OCI-LY1 (cell line): ENCODE measurements around the gene EBF3.

Experiments
- H2AFZ ChIP-seq: fragments of 200-600 bp; sonication (generic), shearing (Covaris generic); 2 replicates; pipeline ENCODE4 v1.6.0; 2014; ENCODE audit warnings: antibody characterized with exemption, mild to moderate bottlenecking, low read length
- H3F3A ChIP-seq: fragments of 200-600 bp; sonication (generic), shearing (Covaris generic); 2 replicates; pipeline ENCODE4 v1.6.0; 2014; ENCODE audit warnings: mild to moderate bottlenecking, antibody characterized with exemption, low read length, moderate library complexity; ENCODE audit not compliant: insufficient read depth
- H3K27ac ChIP-seq: fragments of 200-600 bp; sonication (generic); 2 replicates; pipeline ENCODE4 v1.5.1; 2014; ENCODE audit warnings: low read length, mixed run types, mild to moderate bottlenecking, low read depth; ENCODE audit not compliant: poor library complexity, severe bottlenecking
- H3K27me3 ChIP-seq: fragments of 200-600 bp; sonication (generic); 2 replicates; pipeline ENCODE4 v1.6.0; 2014; ENCODE audit warnings: antibody characterized with exemption, mild to moderate bottlenecking, low read length, moderate library complexity; ENCODE audit not compliant: insufficient read depth
- H3K36me3 ChIP-seq: fragments of 200-600 bp; sonication (generic); 2 replicates; pipeline ENCODE4 v1.6.1; 2014; ENCODE audit warnings: mild to moderate bottlenecking, antibody characterized with exemption, low read length, moderate library complexity, mixed read lengths; ENCODE audit not compliant: insufficient read depth
- H3K4me1 ChIP-seq: fragments of 200-600 bp; sonication (generic); 2 replicates; pipeline ENCODE4 v1.5.1; 2014; ENCODE audit warnings: mild to moderate bottlenecking, low read length, moderate library complexity; ENCODE audit not compliant: insufficient read depth, severe bottlenecking
- H3K4me2 ChIP-seq: fragments of 200-600 bp; sonication (generic), shearing (Covaris generic); 2 replicates; pipeline ENCODE4 v1.6.1; 2014; ENCODE audit warnings: low read length
- H3K4me3 ChIP-seq: fragments of 200-600 bp; sonication (generic); 2 replicates; pipeline ENCODE4 v1.5.1; 2014; ENCODE audit warnings: low read length, low read depth, mild to moderate bottlenecking, mixed read lengths; ENCODE audit not compliant: poor library complexity, severe bottlenecking
- H3K79me2 ChIP-seq: fragments of 200-600 bp; shearing (Covaris generic); 2 replicates; pipeline ENCODE4 v1.6.1; 2016; ENCODE audit warnings: mixed run types, low read length, mixed read lengths; ENCODE audit not compliant: insufficient read depth
- H3K9ac ChIP-seq: fragments of 200-600 bp; sonication (generic), shearing (Covaris generic); 2 replicates; pipeline ENCODE4 v1.6.1; 2014; ENCODE audit warnings: mild to moderate bottlenecking, low read length, mixed read lengths
- H3K9me2 ChIP-seq: fragments of 200-600 bp; sonication (generic), shearing (Covaris generic); 2 replicates; pipeline ENCODE4 v1.6.1; 2014; ENCODE audit warnings: low read depth, mild to moderate bottlenecking, low read length, mixed read lengths
- H3K9me3 ChIP-seq: fragments of 200-600 bp; shearing (Covaris generic); 2 replicates; pipeline ENCODE4 v1.6.1; 2014; ENCODE audit warnings: low read length, mixed read lengths
- H4K20me1 ChIP-seq: fragments of 200-600 bp; sonication (generic), shearing (Covaris generic); 2 replicates; pipeline ENCODE4 v1.6.0; 2016; ENCODE audit warnings: mild to moderate bottlenecking, low read length; ENCODE audit not compliant: insufficient read depth
- EZH2 ChIP-seq: fragments of 200-600 bp; sonication (generic), shearing (Covaris generic); IDR thresholded peaks from 2 replicates; pipeline ENCODE4 v1.8.0; 2017; ENCODE audit warnings: borderline replicate concordance, mixed run types, mild to moderate bottlenecking, antibody characterized with exemption, low read length, moderate library complexity, mixed read lengths
- TF ChIP-seq, protein P1 (sequence below): fragments of 200-600 bp; sonication (generic), shearing (Covaris generic); IDR thresholded peaks from 2 replicates; pipeline ENCODE4 v1.5.1; 2017; ENCODE audit warnings: mild to moderate bottlenecking, antibody characterized with exemption, low read length, moderate library complexity, mixed read lengths

The EBF3 gene

DNA sequence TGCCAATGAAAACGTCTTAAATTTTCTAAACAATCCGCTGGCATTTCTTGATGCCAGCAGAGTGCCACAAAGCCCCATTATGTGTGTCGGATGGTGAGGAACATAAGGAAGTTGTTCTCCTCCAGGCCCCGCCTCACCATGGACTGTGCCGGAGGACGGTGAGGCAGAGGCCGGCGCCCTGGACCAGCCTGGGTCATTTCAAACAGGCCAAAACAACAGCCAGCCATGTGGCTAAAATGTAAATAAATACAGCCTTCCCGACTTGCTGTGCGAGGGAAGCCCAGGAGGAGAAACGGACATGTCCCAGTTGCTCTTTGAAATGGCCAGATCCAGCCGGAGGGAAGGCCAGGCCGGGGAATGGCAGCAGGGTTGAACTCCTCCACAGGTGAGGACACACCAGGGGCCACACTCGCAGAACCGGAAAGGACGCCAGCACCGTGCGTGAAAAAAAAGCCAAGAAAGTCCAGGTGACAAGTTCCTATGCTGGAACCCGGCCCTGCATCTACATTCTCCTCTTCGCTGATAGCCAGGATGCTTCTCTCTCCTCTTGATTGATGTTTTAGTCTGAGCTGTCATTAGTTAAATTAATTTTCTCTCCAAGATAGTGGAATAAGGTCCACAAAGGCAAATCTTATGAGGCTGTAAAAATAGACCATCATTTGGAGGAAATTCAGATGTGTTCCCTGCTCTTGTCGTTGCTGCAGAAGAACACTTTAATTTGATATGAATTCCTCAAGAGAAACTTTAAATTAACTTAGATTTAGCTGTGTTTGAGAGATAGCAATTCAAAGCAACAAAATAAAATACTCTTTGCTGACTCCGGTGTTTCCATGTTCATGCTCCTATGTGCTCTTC, 64.6 kb downstream of the EBF3 start:
- Histone ChIP-seq H2AFZ (no peak overlapping the region), H3K27ac (no peak overlapping the region), H3K79me2 (no peaks in the 10 kb centered on the region), H3K9me3 (no peaks in the 10 kb centered on the region), H4K20me1 (no peaks in the 10 kb centered on the region), H3K4me3 (no peak overlapping the region), H3K4me2 (no peak overlapping the region), H3K9me2 (no peaks in the 10 kb centered on the region), H3K36me3 (no peaks in the 10 kb centered on the region), H3K27me3 (no peaks in the 10 kb centered on the region; the same call in 1 of the 2 replicates), H3K9ac (no peak overlapping the region), H3F3A (no peaks in the 10 kb centered on the region), H3K4me1 (no peaks in the 10 kb centered on the region)
- TF ChIP-seq, protein P1, sequence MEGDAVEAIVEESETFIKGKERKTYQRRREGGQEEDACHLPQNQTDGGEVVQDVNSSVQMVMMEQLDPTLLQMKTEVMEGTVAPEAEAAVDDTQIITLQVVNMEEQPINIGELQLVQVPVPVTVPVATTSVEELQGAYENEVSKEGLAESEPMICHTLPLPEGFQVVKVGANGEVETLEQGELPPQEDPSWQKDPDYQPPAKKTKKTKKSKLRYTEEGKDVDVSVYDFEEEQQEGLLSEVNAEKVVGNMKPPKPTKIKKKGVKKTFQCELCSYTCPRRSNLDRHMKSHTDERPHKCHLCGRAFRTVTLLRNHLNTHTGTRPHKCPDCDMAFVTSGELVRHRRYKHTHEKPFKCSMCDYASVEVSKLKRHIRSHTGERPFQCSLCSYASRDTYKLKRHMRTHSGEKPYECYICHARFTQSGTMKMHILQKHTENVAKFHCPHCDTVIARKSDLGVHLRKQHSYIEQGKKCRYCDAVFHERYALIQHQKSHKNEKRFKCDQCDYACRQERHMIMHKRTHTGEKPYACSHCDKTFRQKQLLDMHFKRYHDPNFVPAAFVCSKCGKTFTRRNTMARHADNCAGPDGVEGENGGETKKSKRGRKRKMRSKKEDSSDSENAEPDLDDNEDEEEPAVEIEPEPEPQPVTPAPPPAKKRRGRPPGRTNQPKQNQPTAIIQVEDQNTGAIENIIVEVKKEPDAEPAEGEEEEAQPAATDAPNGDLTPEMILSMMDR: no peak
- TF ChIP-seq EZH2: no peak

DNA sequence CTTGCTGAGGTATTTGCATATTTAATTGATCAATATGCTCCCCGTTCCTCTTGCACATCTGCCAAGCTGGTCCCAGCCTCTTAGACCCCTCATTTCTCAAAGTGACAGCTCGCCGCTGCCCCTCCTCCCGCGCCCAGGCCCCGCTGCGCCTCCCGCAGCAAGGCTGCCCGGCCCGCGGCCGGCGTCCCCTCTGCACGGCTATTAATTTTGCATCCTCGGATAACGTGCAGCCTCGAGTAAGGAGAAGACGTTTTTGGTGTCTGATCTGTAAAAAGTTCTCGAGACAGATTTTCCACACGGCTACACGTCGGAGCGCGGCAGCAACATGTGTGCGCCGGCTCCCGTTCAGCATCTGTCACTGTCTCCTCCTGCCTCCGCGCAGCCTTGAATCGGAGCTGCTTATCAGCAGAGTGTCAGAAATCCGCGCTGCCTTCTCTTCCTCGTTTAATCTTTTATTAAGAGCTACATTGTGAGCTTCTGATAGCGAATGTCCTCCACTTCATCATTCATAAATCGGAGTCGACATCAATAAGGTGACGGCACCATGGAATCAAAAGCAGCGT, 65.3 kb downstream of the EBF3 start:
- Histone ChIP-seq H3K27ac (no peak overlapping the region), H3K9me2 (no peaks in the 10 kb centered on the region), H3K4me1 (no peaks in the 10 kb centered on the region), H3K36me3 (no peaks in the 10 kb centered on the region), H3K4me2 (no peak overlapping the region), H4K20me1 (no peaks in the 10 kb centered on the region), H3K27me3 (no peaks in the 10 kb centered on the region; the same call in 1 of the 2 replicates), H2AFZ (no peak overlapping the region), H3K9me3 (no peaks in the 10 kb centered on the region), H3F3A (no peaks in the 10 kb centered on the region), H3K9ac (no peak overlapping the region), H3K4me3 (no peak overlapping the region), H3K79me2 (no peaks in the 10 kb centered on the region)
- TF ChIP-seq EZH2: no peak
- TF ChIP-seq, protein P1: no peak

DNA sequence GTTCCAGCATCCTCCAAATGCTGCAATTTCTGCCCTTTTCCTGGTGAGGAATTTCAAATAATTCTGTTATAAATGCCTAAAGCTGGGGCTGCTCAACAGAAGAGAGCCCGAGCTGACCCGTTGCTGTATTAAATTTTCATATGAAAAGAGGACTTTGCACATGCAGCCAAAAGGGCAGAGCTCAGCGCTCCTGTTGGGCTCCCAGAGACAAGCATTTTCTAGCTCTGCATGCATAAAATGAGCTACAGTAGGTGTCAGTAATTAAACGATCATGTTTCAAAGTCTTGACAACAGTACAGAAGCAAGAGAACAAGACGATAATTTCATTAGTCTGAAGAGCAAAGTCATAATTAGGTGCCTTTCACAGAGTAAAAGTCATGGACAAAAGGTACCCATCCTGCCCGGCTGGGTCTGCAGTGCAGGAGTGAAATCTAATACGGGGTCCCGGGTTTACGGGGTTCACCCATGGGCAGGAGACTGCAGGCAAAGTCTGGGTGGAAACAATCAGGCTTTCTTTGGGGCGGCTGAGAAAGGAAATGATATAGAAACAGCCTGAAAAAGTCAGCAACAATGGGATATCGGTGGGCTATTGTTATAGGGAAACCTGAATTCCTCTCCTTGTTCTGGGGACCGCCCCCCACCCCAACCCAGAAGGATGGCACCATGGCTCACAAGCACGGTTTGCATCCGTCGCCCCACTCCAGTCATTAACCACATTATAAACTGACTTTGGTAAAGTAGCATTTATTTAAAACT, 66.0 kb downstream of the EBF3 start:
- no peaks in the 10 kb centered on the region; the same call in 1 of the 2 replicates for H3K27me3 ChIP-seq
- no peaks in the 10 kb centered on the region for H3K9me2 ChIP-seq
- H3K27ac ChIP-seq: no peak overlapping the region
- no peaks in the 10 kb centered on the region for H3K9me3 ChIP-seq
- no peak overlapping the region for H2AFZ ChIP-seq
- no peak overlapping the region for H3K4me2 ChIP-seq
- H3K9ac ChIP-seq: no peak overlapping the region
- no peak overlapping the region for H3K4me3 ChIP-seq
- H3K4me1 ChIP-seq: no peaks in the 10 kb centered on the region
- no peak for TF ChIP-seq EZH2
- TF ChIP-seq, protein P1: no peak
- H4K20me1 ChIP-seq: no peaks in the 10 kb centered on the region
- H3K79me2 ChIP-seq: no peaks in the 10 kb centered on the region
- no peaks in the 10 kb centered on the region for H3F3A ChIP-seq
- H3K36me3 ChIP-seq: no peaks in the 10 kb centered on the region
